ENCODE results near the gene ZNF614. TPM values are rescaled to one million over a fixed set of nuclear protein-coding genes. Genes with fewer than 3 reads are reported as not detected.
"Not testable (repeated sequence)": the region's sequence is repeated elsewhere in the genome, so short reads cannot be mapped to it uniquely, and the experiment has no call there.

The ZNF614 gene
- total and polyA plus RNA-seq, 5 donors, result 4.0 to 10.5 (median 7.7) TPM

GRCh38 chr19:52034051-52034728 lies 6.0 kb upstream of the ZNF614 start:
- no peak overlapping the region for H3K4me3 ChIP-seq (ENCODE audit: low read length)
- peaks cover 21% of the 10 kb centered on the region for H3K9me3 ChIP-seq (ENCODE audit: control insufficient read depth, low read length)
- DNase-seq (no peak), ATAC-seq (no peak)
- 98% methylated on average over 12 of the region's 12 CpGs for WGBS
- no peak overlapping the region for H3K27ac ChIP-seq (ENCODE audit: low read length)
- no peaks in the 10 kb centered on the region for H3K27me3 ChIP-seq (ENCODE audit: control insufficient read depth, insufficient read depth)
- intact Hi-C loops (cut with DNase I), result no loop called here
- H3K4me1 ChIP-seq (ENCODE audit: control insufficient read depth, insufficient read depth, low read length), result no peaks in the 10 kb centered on the region

GRCh38 chr19:52028780-52029123 lies 573 bp upstream of the ZNF614 start:
- peaks cover 7% of the 10 kb centered on the region for H3K4me1 ChIP-seq (ENCODE audit: control insufficient read depth, insufficient read depth, low read length)
- WGBS, result 16% methylated on average over 5 of the region's 5 CpGs
- peak overlapping the region; percentile 99 for H3K27ac ChIP-seq (ENCODE audit: low read length)
- ATAC-seq (peak; percentile 41 to 56), DNase-seq (no peak)
- intact Hi-C loops (cut with DNase I), result no loop called here
- H3K4me3 ChIP-seq (ENCODE audit: low read length), result peak overlapping the region; percentile 92
- no peaks in the 10 kb centered on the region for H3K27me3 ChIP-seq (ENCODE audit: control insufficient read depth, insufficient read depth)
- H3K9me3 ChIP-seq (ENCODE audit: control insufficient read depth, low read length), result peaks cover 5% of the 10 kb centered on the region

- ATAC-seq; H3K4me1 ChIP-seq (ENCODE audit: control insufficient read depth, insufficient read depth, low read length); H3K27me3 ChIP-seq (ENCODE audit: control insufficient read depth, insufficient read depth); H3K9me3 ChIP-seq (ENCODE audit: control insufficient read depth, low read length); H3K27ac ChIP-seq (ENCODE audit: low read length); intact Hi-C loops (cut with DNase I); DNase-seq; H3K4me3 ChIP-seq (ENCODE audit: low read length): not testable (repeated sequence)
- WGBS, result 80% methylated on average over 15 of the region's 15 CpGs
Measured at GRCh38 chr19:52026255-52026990, 1.8 kb downstream of the ZNF614 start.

GRCh38 chr19:52024478-52024877 lies 3.7 kb downstream of the ZNF614 start:
- intact Hi-C loops (cut with DNase I); H3K27me3 ChIP-seq (ENCODE audit: control insufficient read depth, insufficient read depth); DNase-seq; H3K9me3 ChIP-seq (ENCODE audit: control insufficient read depth, low read length); ATAC-seq; H3K4me1 ChIP-seq (ENCODE audit: control insufficient read depth, insufficient read depth, low read length); H3K27ac ChIP-seq (ENCODE audit: low read length); H3K4me3 ChIP-seq (ENCODE audit: low read length): not testable (repeated sequence)
- 93% methylated on average over 4 of the region's 4 CpGs for WGBS

- H3K9me3 ChIP-seq (ENCODE audit: control insufficient read depth, low read length), result peaks cover 6% of the 10 kb centered on the region
- DNase-seq, result peak in 1 of 3 donors; percentile 31
- H3K27me3 ChIP-seq (ENCODE audit: control insufficient read depth, insufficient read depth), result no peaks in the 10 kb centered on the region
- intact Hi-C loops (cut with DNase I), result no loop called here
- H3K4me1 ChIP-seq (ENCODE audit: control insufficient read depth, insufficient read depth, low read length), result peaks cover 6% of the 10 kb centered on the region
- WGBS, result 97% methylated on average over 15 of the region's 15 CpGs
- no peak overlapping the region for H3K27ac ChIP-seq (ENCODE audit: low read length)
- no peak for ATAC-seq
- H3K4me3 ChIP-seq (ENCODE audit: low read length), result no peak overlapping the region
Measured at GRCh38 chr19:52022193-52022592, 6.0 kb downstream of the ZNF614 start.

GRCh38 chr19:52020506-52020905 lies 7.7 kb downstream of the ZNF614 start:
- no peak overlapping the region for H3K27ac ChIP-seq (ENCODE audit: low read length)
- DNase-seq (no peak), ATAC-seq (no peak)
- H3K27me3 ChIP-seq (ENCODE audit: control insufficient read depth, insufficient read depth), result no peaks in the 10 kb centered on the region
- WGBS, result 94% methylated on average over 4 of the region's 4 CpGs
- peaks cover 6% of the 10 kb centered on the region for H3K9me3 ChIP-seq (ENCODE audit: control insufficient read depth, low read length)
- H3K4me1 ChIP-seq (ENCODE audit: control insufficient read depth, insufficient read depth, low read length), result no peaks in the 10 kb centered on the region
- H3K4me3 ChIP-seq (ENCODE audit: low read length), result no peak overlapping the region
- intact Hi-C loops (cut with DNase I), result no loop called here

- WGBS, result 88% methylated on average over 1 of the region's 1 CpG
- no peak overlapping the region for H3K4me3 ChIP-seq (ENCODE audit: low read length)
- DNase-seq, result no peak
- intact Hi-C loops (cut with DNase I), result no loop called here
- ATAC-seq, result no peak
- H3K27ac ChIP-seq (ENCODE audit: low read length), result no peak overlapping the region
- H3K27me3 ChIP-seq (ENCODE audit: control insufficient read depth, insufficient read depth), result no peaks in the 10 kb centered on the region
- H3K9me3 ChIP-seq (ENCODE audit: control insufficient read depth, low read length), result no peaks in the 10 kb centered on the region
- no peaks in the 10 kb centered on the region for H3K4me1 ChIP-seq (ENCODE audit: control insufficient read depth, insufficient read depth, low read length)
Measured at GRCh38 chr19:52010674-52011073, 17.5 kb downstream of the ZNF614 start.

GRCh38 chr19:52007806-52008557 lies 20.2 kb downstream of the ZNF614 start, which contains the start of gene ZNF615:
TSS of gene ZNF615 (minus strand) at chr19:52008211. CDS start at chr19:52003711, 4,500 bp downstream.
- ATAC-seq, result peak; percentile 99
- WGBS, result under 1% methylated on average over 44 of the region's 44 CpGs
- intact Hi-C loops (cut with DNase I), result no loop called here
- no peaks in the 10 kb centered on the region for H3K4me1 ChIP-seq (ENCODE audit: control insufficient read depth, insufficient read depth, low read length)
- H3K4me3 ChIP-seq (ENCODE audit: low read length), result peak within 1 kb of the TSS; percentile 85
- peak within 1 kb of the TSS; percentile 89 for H3K27ac ChIP-seq (ENCODE audit: low read length)
- DNase-seq, result peak; percentile 91 to 97 (median 95)
- H3K27me3 ChIP-seq (ENCODE audit: control insufficient read depth, insufficient read depth), result no peaks in the 10 kb centered on the region
- H3K9me3 ChIP-seq (ENCODE audit: control insufficient read depth, low read length), result no peaks in the 10 kb centered on the region

- 4% methylated on average over 9 of the region's 9 CpGs for WGBS
- intact Hi-C loops (cut with DNase I), result no loop called here
- Histone ChIP-seq H3K4me1 (ENCODE audit: control insufficient read depth, insufficient read depth, low read length) (no peaks in the 10 kb centered on the region), H3K4me3 (ENCODE audit: low read length) (peak overlapping the region; percentile 85), H3K27ac (ENCODE audit: low read length) (peak overlapping the region; percentile 89), H3K9me3 (ENCODE audit: control insufficient read depth, low read length) (no peaks in the 10 kb centered on the region), H3K27me3 (ENCODE audit: control insufficient read depth, insufficient read depth) (no peaks in the 10 kb centered on the region)
- DNase-seq, result no peak
- peak; percentile 23 to 47 for ATAC-seq
Measured at GRCh38 chr19:52007451-52007805, 20.8 kb downstream of the ZNF614 start.

- H3K9me3 ChIP-seq (ENCODE audit: control insufficient read depth, low read length), result peaks cover 15% of the 10 kb centered on the region
- H3K4me1 ChIP-seq (ENCODE audit: control insufficient read depth, insufficient read depth, low read length), result no peaks in the 10 kb centered on the region
- no peaks in the 10 kb centered on the region for H3K27me3 ChIP-seq (ENCODE audit: control insufficient read depth, insufficient read depth)
- intact Hi-C loops (cut with DNase I), result no loop called here
- DNase-seq, result no peak
- WGBS, result 99% methylated on average over 2 of the region's 2 CpGs
- no peak overlapping the region for H3K27ac ChIP-seq (ENCODE audit: low read length)
- peak overlapping the region; percentile 22 for H3K4me3 ChIP-seq (ENCODE audit: low read length)
- ATAC-seq, result no peak
Measured at GRCh38 chr19:51994048-51994644, 34.0 kb downstream of the ZNF614 start.

GRCh38 chr19:51993422-51993821 lies 34.8 kb downstream of the ZNF614 start:
- Histone ChIP-seq H3K9me3 (ENCODE audit: control insufficient read depth, low read length) (peaks cover 15% of the 10 kb centered on the region), H3K27me3 (ENCODE audit: control insufficient read depth, insufficient read depth) (no peaks in the 10 kb centered on the region), H3K27ac (ENCODE audit: low read length) (no peak overlapping the region), H3K4me1 (ENCODE audit: control insufficient read depth, insufficient read depth, low read length) (no peaks in the 10 kb centered on the region), H3K4me3 (ENCODE audit: low read length) (no peak overlapping the region)
- DNase-seq (no peak), ATAC-seq (no peak)
- intact Hi-C loops (cut with DNase I), result no loop called here
- 97% methylated on average over 10 of the region's 10 CpGs for WGBS
